Spleen (tissue), 7 donors: ENCODE data around the gene TACSTD2.
"Not testable (repeated sequence)": the region's sequence is repeated elsewhere in the genome, so short reads cannot be mapped to it uniquely, and the experiment has no call there.

ENCODE experiments used
- CTCF ChIP-seq, 11 experiments: fragments of 200-600 bp in 7 of 11; fragments of 450-650 bp in 4 of 11; sonication (generic) in 4 of 11; IDR thresholded peaks in 8 of 11; conservative IDR thresholded peaks in 3 of 11; 1 replicate in 7 of 11; 2 replicates in 4 of 11; pipeline versions ENCODE4 v1.4.0 to v1.8.0; 2016 to 2021; ENCODE audit warnings: antibody characterized with exemption in 11 of 11, inconsistent platforms in 4 of 11, mild to moderate bottlenecking in 1 of 11
- POLR2AphosphoS5 ChIP-seq, 3 donors: sonication (generic); formaldehyde crosslinking; IDR thresholded peaks; one replicate each; pipeline ENCODE4 v1.5.1; 2017; ENCODE audit warnings: antibody characterized with exemption in 3 of 3
- donor health status: DM: no; HTN: no; CAD: no; lungs with moderate emphysema.
- donor health status: DM: no; HTN: no; CAD: no.
- donor health status: DM: no; HTN: no; CAD: no.

- not testable (repeated sequence) for TF ChIP-seq CTCF (IDR thresholded peaks at IDR 0.05 in 8 of 11, conservative IDR thresholded peaks at IDR 0.05 in 3 of 11); POLR2AphosphoS5 (IDR thresholded peaks at IDR 0.05)
Observed at GRCh38 chr1:58601921-58602320, 24.9 kb upstream of the TACSTD2 start.
